Activated CD8-positive, alpha-beta memory T cell treated with anti-CD3 and anti-CD28 coated beads, Interleukin-2, amount 10 ng/mL, durations not matched to agents 7 days and 5 days (primary cell): Measurements from ENCODE around the gene MLIP. TPM values are rescaled to one million over a fixed set of nuclear protein-coding genes. Genes with fewer than 3 reads are reported as not detected.

Source experiments
- ATAC-seq: fragments of 150-1000 bp; cut with Tn5 transposase; one replicate; pipeline ENCODE4 v1.10.0; 2021; ENCODE audit warnings: moderate library complexity
- CTCF ChIA-PET: fragments of 350-600 bp; sonication (Branson Sonifier 250); formaldehyde crosslinking; loops from one replicate; lab custom pipeline; 2021; ENCODE audit warnings: antibody characterized with exemption; lab: Charles Lee
- DNase-seq: peaks from one replicate; pipeline ENCODE4 v3.0.0-alpha.2; 2020
- H3K27ac Mint-ChIP-seq: one replicate; pipeline ENCODE4 v1.8.0; 2021; ENCODE audit warnings: mild to moderate bottlenecking, mixed read lengths
- H3K27me3 Mint-ChIP-seq: one replicate; pipeline ENCODE4 v1.8.0; 2021; ENCODE audit warnings: mixed read lengths
- H3K36me3 Mint-ChIP-seq: one replicate; pipeline ENCODE4 v1.8.0; 2021; ENCODE audit warnings: mild to moderate bottlenecking, mixed read lengths
- H3K4me1 Mint-ChIP-seq: one replicate; pipeline ENCODE4 v1.8.0; 2021; ENCODE audit warnings: mixed read lengths
- H3K4me3 Mint-ChIP-seq: one replicate; pipeline ENCODE4 v1.8.0; 2021; ENCODE audit warnings: mild to moderate bottlenecking, moderate library complexity, mixed read lengths
- H3K9me3 Mint-ChIP-seq: one replicate; pipeline ENCODE4 v1.8.0; 2022; ENCODE audit warnings: low read depth, mixed read lengths
- total RNA-seq, 2 experiments: library from RNA; stranded (reverse); gene quantifications; one replicate each; pipeline ENCODE4 v1.2.3, GENCODE V29; 2021

Gene MLIP
- total RNA-seq, 2 experiments from 2014 or later = not detected

DNA sequence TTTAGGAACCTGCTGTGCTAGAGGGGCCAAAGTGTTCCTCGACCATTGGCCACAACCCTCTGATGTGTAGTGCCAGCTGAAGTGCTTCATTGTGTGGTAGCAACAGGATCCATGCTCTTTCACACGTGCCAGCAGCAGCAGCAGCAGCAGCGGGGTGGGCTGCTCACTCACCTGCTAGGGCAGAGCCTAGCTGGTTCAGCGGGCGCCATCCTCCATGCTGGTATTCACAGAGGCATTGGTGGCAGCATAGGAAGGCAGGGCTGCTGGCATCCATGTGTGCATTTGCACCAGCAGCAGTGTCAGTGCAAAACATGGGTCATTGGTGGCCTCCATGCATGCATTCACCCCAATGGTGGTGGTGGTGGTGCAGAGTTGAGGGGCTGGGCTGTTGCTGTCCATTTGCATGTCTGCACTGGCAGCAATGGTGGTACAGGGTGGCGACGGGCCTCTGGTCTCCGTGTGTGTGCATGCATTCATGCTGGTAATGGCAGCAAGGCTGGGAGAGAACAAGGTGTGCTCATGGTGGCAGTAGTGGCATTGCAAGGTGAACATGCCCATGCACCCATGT lies 183.8 kb downstream of the MLIP start:
- CTCF ChIA-PET = no interaction called here
- H3K4me1 Mint-ChIP-seq = no peaks in the 10 kb centered on the region
- no peak overlapping the region for H3K27ac Mint-ChIP-seq
- H3K9me3 Mint-ChIP-seq = peaks cover 3% of the 10 kb centered on the region
- ATAC-seq = no peak
- H3K36me3 Mint-ChIP-seq = no peaks in the 10 kb centered on the region
- no peak overlapping the region for H3K4me3 Mint-ChIP-seq
- no peaks in the 10 kb centered on the region for H3K27me3 Mint-ChIP-seq
- DNase-seq = no peak

DNA sequence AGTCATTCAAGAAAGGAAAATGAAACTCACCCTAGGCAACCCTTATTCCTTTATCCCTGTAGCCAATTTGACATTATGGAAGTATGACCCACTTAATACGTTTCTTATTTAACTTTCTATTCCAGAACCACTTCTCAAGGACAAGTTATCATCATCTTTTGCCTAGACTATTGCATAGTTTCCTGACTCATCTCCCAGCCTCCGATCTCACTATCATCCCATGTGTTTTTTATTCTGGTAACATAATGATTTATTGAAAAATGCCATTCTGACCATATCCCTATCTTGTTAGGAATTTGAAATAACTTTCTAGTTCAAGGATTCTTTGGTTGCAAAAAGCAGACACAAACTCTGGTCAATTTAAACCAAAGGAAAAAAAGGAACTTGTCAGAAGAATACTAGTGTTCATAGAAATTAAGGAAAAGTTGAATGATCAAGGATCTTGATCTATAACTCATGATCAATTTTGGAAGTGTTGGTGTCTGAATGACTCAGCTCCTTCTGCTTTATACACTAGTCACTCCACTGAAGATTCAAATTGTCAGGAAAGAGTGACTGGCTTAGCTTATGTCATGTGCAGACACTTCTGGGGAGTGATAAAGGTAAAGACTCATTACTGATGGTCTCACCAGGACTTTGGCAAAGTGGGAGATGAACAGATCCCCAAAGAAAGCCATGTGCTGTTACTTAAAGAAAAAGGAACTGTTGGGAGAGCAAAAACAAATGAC lies 188.5 kb downstream of the MLIP start:
- Mint-ChIP-seq H3K27ac (no peak overlapping the region), H3K4me1 (no peaks in the 10 kb centered on the region), H3K27me3 (no peaks in the 10 kb centered on the region), H3K4me3 (no peak overlapping the region), H3K9me3 (peaks cover 4% of the 10 kb centered on the region), H3K36me3 (no peaks in the 10 kb centered on the region)
- ATAC-seq = no peak
- DNase-seq = no peak
- CTCF ChIA-PET = no interaction called here

- Mint-ChIP-seq H3K9me3 (peaks cover 4% of the 10 kb centered on the region), H3K27me3 (no peaks in the 10 kb centered on the region), H3K4me3 (no peak overlapping the region), H3K4me1 (no peaks in the 10 kb centered on the region), H3K27ac (no peak overlapping the region), H3K36me3 (no peaks in the 10 kb centered on the region)
- ATAC-seq (no peak), DNase-seq (no peak)
- CTCF ChIA-PET = no interaction called here
These were observed 190.5 kb downstream of the MLIP start for GRCh38 chr6:54301770-54302169.

DNA sequence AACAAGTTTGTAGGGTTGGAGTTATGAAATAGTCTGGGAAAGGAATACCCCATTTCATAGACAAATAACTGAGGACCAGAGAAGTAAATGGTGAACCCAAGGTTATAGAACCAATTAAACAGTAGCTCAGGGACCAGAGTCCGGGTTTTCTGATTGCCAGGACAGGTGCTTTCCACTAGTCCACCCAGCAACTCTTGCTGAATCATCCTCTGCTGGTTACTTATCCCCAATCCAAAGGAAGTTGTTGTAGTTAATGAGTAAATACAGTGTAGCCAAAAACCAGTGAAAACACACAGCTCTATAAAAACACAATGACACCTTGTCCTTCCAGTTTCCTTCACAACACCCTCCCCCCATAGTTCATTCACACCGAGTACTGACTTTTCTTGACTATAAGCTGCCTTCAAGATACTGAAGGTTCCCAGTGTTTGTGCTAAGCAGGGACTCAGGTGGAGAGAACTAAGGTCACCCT lies 196.2 kb downstream of the MLIP start:
- CTCF ChIA-PET = no interaction called here
- Mint-ChIP-seq H3K4me3 (no peak overlapping the region), H3K9me3 (peaks cover 3% of the 10 kb centered on the region)

DNA sequence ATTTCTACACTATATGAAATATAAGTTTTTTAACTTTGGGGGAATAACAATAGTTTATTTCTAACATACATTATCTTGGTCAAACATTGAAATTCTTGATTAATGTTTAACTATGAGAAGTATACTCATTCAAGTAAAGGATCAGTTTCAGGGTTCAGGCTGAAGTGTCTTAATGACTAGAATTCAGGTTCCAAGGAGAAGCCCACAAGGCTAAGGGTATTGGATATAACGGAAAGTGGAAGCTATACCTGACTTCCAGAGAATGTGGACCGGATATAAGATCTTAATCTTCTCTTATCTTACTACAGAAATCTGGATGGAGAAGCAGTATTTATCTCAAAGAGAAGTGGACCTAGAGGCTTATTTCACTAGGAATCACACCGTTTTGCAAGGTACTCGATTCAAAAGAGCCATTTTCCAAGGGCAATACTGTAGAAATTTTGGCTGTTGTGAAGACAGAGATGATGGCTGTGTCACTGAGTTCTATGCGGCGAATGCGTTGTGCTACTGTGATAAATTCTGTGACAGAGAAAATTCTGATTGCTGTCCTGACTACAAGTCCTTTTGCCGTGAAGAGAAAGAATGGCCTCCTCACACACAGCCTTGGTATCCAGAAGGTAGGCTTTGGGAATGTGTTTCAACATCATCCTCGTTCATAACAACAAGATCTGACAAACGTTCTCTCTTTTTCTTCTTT lies 197.2 kb downstream of the MLIP start, which contains the start of gene TINAG:
TINAG (plus strand) TSS at position 153 of the 697 bp plus-strand sequence; CDS start at position 263, 110 bp downstream.
- Mint-ChIP-seq H3K4me1 (no peaks in the 10 kb centered on the region), H3K36me3 (no peaks in the 10 kb centered on the region), H3K27me3 (no peaks in the 10 kb centered on the region), H3K27ac (no peak within 1 kb of the TSS), H3K4me3 (no peak within 1 kb of the TSS), H3K9me3 (peaks cover 3% of the 10 kb centered on the region)
- no peak for ATAC-seq
- CTCF ChIA-PET = no interaction called here
- DNase-seq = no peak

More for the DNA sequence above, 196.2 kb downstream of the MLIP start:
- Mint-ChIP-seq H3K4me1 (no peaks in the 10 kb centered on the region), H3K27me3 (no peaks in the 10 kb centered on the region), H3K36me3 (no peaks in the 10 kb centered on the region), H3K27ac (no peak overlapping the region)
- no peak for DNase-seq
- ATAC-seq = no peak

DNA sequence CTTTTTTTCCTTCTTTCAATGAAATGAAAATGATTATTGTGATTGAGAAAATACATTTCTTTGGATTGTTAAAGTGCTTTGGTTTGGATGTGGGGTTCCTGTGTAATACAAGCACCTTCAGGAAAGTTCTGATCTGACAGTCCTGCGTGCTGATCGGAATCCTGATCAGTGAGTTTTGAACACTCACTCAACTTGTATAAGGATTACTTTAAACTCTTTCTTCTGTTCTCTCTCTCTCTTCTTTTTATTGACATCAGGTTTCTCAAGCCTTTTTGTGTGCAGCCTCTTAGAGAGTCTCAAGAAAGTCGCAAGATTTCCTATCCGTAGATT lies 197.7 kb downstream of the MLIP start:
- CTCF ChIA-PET = no interaction called here
- Mint-ChIP-seq H3K9me3 (peaks cover 3% of the 10 kb centered on the region), H3K4me3 (no peak overlapping the region), H3K36me3 (no peaks in the 10 kb centered on the region), H3K27ac (no peak overlapping the region), H3K4me1 (no peaks in the 10 kb centered on the region), H3K27me3 (no peaks in the 10 kb centered on the region)
- ATAC-seq (no peak), DNase-seq (no peak)

DNA sequence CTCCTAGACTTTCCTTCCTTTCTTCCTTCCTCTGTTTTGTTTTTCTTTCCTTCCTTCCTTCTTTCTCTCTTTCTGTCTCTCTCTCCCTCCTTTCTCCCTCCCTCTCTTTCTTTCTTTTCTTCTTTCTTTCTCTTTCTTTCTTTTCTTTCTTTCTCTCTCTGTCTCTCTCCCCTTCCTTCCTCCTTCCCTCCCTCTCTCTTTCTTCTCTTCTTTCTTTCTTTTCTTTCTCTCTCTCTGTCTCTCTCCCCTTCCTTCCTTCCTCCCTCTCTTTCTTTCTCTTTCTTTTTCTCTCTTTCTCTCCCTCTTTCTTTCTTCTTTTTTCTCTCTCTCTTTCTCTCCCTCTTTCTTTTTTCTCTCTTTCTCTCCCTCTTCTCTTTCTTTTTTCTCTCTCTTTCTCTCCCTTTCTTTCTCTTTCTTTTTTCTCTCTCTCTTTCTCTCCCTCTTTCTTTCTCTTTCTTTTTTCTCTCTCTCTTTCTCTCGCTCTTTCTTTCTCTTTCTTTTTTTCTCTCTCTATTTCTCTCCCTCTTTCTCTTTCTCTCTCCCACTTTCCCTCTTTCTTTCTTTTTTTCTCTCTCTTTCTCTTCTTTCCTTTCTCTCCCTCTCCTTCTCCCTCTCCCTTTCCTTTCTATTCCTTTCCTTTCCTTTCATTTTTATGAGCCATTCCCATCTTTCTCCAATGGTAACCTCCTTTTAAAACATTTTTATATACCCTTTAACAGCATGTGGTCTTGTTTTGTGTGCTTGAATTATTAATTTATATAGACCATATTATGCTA lies 199.3 kb downstream of the MLIP start:
- Mint-ChIP-seq H3K27ac (no peak overlapping the region), H3K9me3 (peaks cover 3% of the 10 kb centered on the region), H3K4me1 (no peaks in the 10 kb centered on the region), H3K4me3 (no peak overlapping the region), H3K36me3 (no peaks in the 10 kb centered on the region), H3K27me3 (no peaks in the 10 kb centered on the region)
- DNase-seq (no peak), ATAC-seq (no peak)
- CTCF ChIA-PET = no interaction called here

- Mint-ChIP-seq H3K4me3 (no peak overlapping the region), H3K27ac (no peak overlapping the region), H3K36me3 (no peaks in the 10 kb centered on the region), H3K4me1 (no peaks in the 10 kb centered on the region), H3K9me3 (peaks cover 3% of the 10 kb centered on the region), H3K27me3 (no peaks in the 10 kb centered on the region)
- CTCF ChIA-PET = no interaction called here
- no peak for DNase-seq
- ATAC-seq = no peak
These were observed 204.4 kb downstream of the MLIP start for GRCh38 chr6:54315656-54316055.

Other genes starting within 250 kb of the MLIP start
- gene TINAG, start 197.0 kb downstream of the MLIP start, total RNA-seq = not detected